Left ventricle myocardium superior (tissue), 1 donor: ENCODE results near the gene CUL4B. TPM values are rescaled to one million over a fixed set of nuclear protein-coding genes. Genes with fewer than 3 reads are reported as not detected.
"Not testable (repeated sequence)": the region's sequence is repeated elsewhere in the genome, so short reads cannot be mapped to it uniquely, and the experiment has no call there.

Experiments used
- ATAC-seq: fragments of 200-7000 bp; cut with Tn5 transposase; one replicate; pipeline ENCODE4 v1.9.1; 2020; ENCODE audit warnings: mild to moderate bottlenecking, moderate library complexity
- DNase-seq: peaks from one replicate; pipeline ENCODE4 v3.0.0-alpha.2; 2020
- intact Hi-C: fragments of 100-400 bp; cut with micrococcal nuclease; formaldehyde crosslinking; loops from one replicate; pipeline ENCODE4 v1.11.0; 2022
- total RNA-seq: library from RNA; stranded (reverse); fragmentation: NEBNext Ultra II Directional; extraction: Animal tissue kit (Norgen Biotek cat#: 25700); gene quantifications from one replicate; pipeline ENCODE4 v1.2.1, GENCODE V29; 2021
- donor health status: DM: no; HTN: yes; CAD: no; lungs with severe emphysema.

CUL4B gene
- total RNA-seq, 1 donor from 2014 or later: 19.6 TPM

DNA sequence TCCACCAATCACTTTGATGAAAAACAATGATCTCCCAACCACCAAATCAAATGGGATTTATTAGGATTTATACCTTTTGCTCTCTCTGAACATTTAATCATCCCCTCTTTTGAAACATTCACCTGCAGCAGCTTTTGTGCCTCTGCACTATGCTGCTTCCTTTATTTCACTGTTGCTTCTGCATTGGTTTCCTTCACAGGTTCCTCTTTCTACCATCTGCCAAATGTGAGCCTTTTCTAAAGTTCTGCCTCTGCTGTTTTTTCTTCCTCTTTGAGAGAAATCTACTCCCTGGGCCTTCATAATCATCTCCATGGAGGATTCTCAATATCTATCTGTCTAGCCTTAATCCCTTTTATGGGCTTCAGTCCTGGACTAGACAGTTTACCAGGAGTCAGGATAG, 24.7 kb downstream of the CUL4B start:
- DNase-seq: no peak
- intact Hi-C loops: no loop called here
- no peak for ATAC-seq

GRCh38 chrX:120534413-120535205, 26.2 kb downstream of the CUL4B start:
- ATAC-seq (no peak), DNase-seq (no peak)
- intact Hi-C loops: no loop called here

GRCh38 chrX:120522820-120523219, 37.9 kb downstream of the CUL4B start:
- DNase-seq (no peak), ATAC-seq (no peak)
- intact Hi-C loops: no loop called here

GRCh38 chrX:120517936-120518335, 42.8 kb downstream of the CUL4B start:
- DNase-seq (no peak), ATAC-seq (no peak)
- intact Hi-C loops: no loop called here

DNA sequence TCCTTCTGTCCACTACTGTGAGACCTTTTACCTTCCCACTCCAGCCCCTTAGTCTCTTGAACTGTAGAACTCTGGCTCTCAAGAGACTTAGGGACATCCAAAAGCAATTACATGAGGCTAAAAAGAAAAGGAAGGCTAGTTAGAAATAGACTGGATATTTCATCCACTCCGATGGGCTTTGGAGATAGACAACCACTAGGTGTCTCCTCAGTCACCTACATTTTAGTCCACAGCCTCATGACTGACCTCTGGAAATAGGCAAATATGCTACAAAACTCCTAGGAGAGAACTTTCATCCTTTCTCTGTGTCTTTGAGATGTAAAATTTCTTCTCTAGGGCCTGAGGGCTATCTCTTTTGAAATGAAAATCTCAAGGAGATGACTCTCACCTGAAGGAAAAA, 46.5 kb downstream of the CUL4B start:
- DNase-seq (no peak), ATAC-seq (no peak)
- intact Hi-C loops: no loop called here

GRCh38 chrX:120512627-120513026, 48.1 kb downstream of the CUL4B start:
- intact Hi-C loops: no loop called here
- DNase-seq: no peak
- no peak for ATAC-seq

DNA sequence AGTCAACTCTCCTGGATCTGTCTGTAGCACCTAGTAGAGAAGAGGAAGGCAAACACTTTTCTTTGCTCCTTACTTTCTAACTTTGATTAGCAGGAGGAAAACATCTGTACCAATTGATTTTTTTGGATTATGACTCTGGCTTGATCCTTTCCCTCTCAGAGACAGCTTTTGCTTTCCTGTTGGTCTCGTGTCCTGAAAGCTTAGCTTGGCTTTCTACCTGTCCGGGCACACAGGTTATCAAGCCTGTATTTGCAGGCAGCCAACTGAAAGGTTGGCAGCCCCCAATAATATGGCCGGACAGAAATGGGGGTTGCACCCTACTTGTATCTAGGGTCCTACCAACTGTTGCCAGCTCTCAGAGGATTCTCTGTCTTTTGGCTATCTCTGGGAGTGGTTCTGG, 48.5 kb downstream of the CUL4B start:
- intact Hi-C loops: no loop called here
- no peak for ATAC-seq
- DNase-seq: no peak

- ATAC-seq (no peak), DNase-seq (no peak)
- intact Hi-C loops: no loop called here
Observed at GRCh38 chrX:120504569-120504968, 56.2 kb downstream of the CUL4B start.

DNA sequence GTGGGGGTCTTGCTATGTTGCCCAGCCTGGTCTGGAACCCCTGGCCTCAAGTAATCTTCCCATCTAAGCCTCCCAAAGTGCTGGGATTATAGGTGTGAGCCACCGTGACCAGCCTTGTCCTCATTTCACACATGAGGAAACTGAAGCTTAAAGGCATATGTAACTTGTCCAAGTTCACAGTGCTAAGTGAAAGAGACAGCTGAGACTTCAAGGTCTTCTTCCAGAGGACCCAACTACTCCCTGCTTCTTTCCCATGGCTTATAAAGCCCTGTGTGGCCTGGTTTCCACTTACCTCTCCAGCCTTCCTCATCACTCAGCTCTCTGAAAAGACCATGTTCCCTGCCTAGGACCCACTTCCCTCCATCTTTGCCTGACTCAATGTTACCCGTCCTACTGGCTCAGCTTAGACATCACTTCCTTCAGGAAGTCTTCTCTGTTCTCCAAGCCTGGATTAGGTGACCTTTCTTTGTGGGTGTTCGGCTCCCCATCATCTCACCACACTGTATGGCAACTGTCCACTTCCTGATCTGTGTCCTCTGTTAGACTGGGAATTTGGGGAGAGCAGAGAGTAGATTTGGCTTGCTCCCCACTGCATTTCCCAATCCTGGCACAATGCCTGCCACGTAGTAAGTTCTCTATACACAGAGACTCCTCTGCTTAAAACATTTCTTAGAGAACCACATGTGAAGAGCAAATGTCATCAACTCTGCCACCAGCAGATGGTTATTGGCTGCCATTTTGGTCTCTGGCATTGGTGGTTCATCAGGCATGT, 61.3 kb downstream of the CUL4B start:
- ATAC-seq (peak; percentile 36), DNase-seq (peak; percentile 25)
- intact Hi-C loops: no loop called here

DNA sequence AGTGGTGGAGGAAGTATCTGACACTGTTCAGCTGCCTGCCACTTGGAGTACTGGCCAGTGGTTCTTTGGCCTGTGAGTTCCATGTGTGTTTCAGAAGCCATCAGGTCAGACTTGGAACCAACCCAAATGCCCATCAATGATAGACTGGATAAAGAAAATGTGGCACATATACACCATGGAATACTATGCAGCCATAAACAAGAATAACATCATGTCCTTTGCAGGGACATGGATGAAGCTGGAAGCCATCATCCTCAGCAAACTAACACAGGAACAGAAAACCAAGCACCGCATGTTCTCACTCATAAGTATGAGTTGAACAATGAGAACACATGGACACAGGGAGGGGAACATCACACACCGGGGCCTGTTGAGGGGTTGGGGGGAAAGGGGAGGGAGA, 70.6 kb downstream of the CUL4B start:
- ATAC-seq, DNase-seq, intact Hi-C loops: not testable (repeated sequence)

GRCh38 chrX:120486786-120487185, 74.0 kb downstream of the CUL4B start:
- intact Hi-C loops: no loop called here
- no peak for ATAC-seq
- no peak for DNase-seq

DNA sequence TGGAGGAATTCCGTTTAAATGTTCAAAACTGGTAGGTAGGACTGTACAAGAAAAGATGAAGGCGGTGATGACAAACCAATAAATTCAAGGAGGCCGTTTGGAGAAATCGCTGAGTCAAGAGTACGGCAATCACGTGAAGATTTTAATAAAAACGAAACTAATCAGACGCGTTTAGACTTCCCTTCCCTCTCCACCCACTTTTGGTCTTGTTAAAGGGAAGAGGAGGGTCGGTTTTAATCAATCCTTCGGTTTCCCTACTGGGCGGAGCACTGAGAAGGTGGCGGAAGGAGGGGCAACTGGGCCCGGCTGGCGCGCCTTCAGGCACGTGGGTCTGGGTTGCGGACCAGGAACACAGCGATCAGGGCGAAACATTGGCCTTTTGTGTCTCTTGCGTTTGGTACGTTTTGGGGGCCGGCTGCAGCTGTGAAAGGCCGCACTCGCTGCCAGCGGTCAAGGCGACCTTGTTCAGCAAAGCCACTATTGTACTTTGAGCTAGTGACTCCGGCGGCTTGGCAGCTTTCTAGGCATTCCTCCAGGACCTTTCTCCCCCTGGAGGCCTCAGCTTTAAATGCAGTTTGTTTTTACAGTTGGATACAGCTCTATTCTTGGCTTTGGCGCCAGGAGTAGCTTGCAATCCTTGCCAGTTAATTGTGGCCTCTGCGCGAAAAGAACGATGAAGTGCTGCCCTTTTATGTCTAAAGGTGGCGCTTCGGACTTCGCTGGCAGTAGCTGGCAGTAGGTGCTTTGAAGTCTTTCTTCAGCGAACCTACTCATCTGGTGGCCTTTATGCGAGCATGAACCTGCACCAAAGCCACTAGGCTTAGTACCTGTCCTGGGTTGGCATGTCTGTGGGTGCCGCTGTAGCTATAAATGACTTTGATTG, 74.9 kb downstream of the CUL4B start:
- ATAC-seq (peak; percentile 93), DNase-seq (peak; percentile 83)
- intact Hi-C loops: no loop called here

GRCh38 chrX:120485315-120485637, 75.5 kb downstream of the CUL4B start:
- ATAC-seq (no peak), DNase-seq (no peak)
- intact Hi-C loops: no loop called here

- DNase-seq: no peak
- no peak for ATAC-seq
- intact Hi-C loops: no loop called here
Observed at GRCh38 chrX:120477453-120477852, 83.3 kb downstream of the CUL4B start.

DNA sequence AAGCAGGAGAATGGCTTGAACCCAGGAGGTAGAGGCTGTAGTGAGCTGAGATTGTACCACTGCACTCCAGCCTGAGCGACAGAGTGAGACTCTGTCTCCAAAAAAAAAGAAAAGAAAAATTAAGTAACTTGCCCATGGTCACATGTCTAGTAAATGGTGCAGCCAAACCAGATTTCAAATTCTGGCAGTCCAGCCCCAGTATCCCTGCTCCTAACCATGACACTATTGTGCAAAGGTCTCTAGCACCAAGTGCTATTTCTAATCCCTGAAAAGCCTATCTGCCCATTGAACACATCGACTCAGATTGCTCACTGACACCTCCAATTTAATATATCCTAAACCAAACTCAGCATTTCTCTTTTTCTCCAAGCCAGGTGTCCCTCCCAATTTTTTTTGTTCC, 84.0 kb downstream of the CUL4B start:
- no peak for ATAC-seq
- no peak for DNase-seq
- intact Hi-C loops: no loop called here

DNA sequence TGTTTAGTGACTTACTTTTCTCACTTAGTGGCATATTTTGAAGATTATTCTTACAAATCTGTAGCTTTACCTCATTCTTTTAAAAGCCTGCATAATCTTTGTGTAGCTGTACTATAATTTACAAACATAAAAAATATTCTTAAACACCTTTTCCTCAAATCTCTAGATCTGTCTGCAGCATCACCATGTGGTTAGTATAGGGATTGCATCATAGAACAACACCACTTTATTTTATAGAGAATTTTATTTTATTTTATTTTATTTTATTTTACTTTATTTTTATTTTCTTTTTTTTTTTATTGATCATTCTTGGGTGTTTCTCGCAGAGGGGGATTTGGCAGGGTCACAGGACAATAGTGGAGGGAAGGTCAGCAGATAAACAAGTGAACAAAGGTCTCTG, 85.3 kb downstream of the CUL4B start:
- intact Hi-C loops, DNase-seq, ATAC-seq: not testable (repeated sequence)
